Hematopoietic multipotent progenitor cell treated with erythropoietin and hydrocortisone succinate and interleukin-3 and kit ligand, for 8 days (in vitro differentiated cells): ENCODE data around the gene SSR3.
"Not testable (repeated sequence)": the region's sequence is repeated elsewhere in the genome, so short reads cannot be mapped to it uniquely, and the experiment has no call there.

ENCODE experiments used
- DNase-seq: peaks from one replicate; pipeline ENCODE4 v3.0.0-alpha.2; 2015

Gene SSR3

DNA sequence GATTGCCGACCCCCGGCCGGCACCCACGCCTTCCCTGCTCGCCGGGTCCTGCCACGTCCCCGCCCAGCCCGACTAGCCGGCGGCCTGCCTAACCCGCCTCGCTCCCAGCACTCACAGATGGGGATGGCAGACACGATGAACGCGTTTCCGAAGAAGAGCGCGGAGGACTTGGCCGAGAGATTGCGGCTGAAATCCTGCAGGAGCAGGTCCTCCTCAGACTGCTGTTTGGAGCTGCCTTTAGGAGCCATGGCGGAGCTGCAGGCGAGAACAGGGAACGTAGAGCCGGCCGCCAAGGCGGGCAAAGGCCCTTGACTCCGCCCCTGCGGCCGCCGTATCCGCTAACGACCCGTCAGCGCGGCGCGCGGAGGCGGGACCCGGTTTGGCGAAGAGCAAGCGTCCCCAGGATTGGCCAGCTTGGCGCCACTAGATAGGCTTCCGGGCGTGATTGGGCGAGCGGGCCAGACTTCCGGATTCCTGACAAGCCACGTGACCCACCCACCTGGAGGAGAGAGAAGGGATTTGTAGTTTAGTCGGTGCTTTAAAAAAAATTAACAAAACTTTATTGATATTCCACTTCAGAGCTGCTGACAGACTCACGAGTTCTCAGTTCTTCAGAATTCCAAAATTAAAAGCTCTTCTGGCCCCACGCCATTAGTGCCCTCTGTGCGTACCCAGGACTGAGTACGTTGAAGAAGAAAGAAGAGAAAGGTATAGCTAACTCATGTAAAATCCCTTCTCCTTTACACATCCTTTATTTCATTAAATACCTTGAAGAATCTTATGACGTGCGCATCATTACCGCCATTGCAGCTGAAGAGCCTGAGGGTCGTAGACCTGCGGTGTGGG, at the start of gene SSR3:
Gene SSR3 (minus strand): TSS at position 276 of the 846 bp plus-strand sequence. CDS start 28 bp downstream, at position 248.
- peak; percentile 99 for DNase-seq

GRCh38 chr3:156604064-156604641, 49.2 kb upstream of the SSR3 start:
- DNase-seq = no peak

DNA sequence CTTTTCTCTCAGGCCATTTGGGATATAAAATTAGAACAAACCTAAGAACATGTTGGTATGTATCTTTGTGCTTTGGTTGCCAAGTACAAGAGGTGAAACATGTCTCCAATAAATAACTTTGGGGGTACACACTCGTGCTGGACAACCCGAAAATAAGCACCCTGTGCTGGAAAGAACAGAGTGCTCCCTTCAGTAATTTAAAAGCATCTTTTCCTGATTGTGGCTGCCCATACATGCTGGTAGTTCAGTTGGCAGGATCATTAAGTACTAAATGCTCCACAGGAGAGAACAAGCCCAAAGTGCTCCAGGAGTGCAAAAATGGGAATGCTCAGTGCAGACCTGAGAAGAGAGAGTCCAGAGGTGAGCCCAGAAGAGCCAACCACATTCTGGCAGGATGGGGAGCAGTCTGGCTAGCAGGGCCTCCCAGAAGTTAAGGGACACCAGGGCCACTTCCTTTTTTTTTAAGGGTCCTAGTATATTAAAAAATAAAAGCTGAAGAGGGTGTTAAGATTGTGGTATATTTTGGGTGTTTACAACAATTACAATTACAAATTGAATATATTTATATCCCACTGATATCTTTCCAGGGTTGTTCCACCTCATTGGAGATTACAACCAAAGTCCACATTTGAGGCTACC, 48.6 kb upstream of the SSR3 start:
- no peak for DNase-seq

DNA sequence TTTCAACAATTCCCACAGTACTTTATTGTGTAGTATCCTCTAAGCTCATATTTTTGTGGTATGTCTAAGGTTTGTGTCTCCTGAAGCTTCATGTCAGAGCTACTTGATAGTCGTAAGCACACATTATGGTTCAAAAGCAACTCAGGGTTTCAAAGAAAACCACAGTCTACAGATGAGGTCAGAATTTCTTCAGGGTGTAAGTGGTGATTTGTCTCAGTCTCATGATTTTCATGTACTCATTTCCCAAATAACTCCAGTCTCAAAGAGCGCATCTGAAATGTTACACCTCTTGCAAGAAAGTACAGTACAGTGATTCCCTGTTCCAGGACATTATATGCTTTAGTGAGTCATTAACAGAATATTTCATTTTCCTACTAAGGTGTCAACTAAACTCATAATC, 47.5 kb upstream of the SSR3 start:
- DNase-seq = no peak

GRCh38 chr3:156601497-156601896, 46.6 kb upstream of the SSR3 start:
- no peak for DNase-seq

DNA sequence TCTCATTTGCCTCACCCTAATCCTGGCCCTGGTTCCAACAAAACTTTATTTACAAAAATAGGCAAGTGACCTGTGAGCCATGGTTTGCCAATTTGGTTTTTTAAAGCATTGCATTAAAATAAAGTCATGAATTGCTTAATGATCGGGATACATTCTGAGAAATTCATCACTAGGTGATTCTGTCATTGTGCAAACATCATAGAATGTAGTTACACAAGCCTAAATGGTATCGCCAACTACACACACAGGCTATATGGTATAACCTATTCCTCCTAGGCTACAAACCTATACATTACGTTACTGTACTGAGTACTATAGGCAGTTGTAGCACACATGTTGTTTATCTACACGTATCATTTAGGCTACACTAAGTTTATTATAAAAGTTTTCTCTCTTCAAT, 45.9 kb upstream of the SSR3 start:
- DNase-seq = no peak

- DNase-seq = no peak
Measured at GRCh38 chr3:156599089-156599874, 44.4 kb upstream of the SSR3 start.

DNA sequence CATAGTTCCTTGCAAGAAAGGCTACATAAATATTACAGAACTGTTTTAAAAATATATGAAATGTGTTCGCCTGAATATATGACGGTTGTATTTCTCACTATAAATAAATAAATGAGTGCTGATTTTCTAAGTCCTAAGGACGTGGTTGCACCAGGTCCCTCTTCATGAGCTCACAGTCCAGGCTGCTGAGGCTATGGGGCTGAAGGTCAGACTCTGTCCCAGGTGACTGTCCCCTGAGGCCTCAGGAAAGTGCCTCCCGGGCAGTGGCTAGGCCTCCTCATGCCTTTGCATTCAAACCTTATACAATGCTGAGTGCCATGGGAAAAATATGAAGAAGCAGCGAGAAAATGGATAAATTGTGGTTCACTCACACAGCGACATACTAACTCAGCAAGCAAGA, 43.5 kb upstream of the SSR3 start:
- no peak for DNase-seq

DNA sequence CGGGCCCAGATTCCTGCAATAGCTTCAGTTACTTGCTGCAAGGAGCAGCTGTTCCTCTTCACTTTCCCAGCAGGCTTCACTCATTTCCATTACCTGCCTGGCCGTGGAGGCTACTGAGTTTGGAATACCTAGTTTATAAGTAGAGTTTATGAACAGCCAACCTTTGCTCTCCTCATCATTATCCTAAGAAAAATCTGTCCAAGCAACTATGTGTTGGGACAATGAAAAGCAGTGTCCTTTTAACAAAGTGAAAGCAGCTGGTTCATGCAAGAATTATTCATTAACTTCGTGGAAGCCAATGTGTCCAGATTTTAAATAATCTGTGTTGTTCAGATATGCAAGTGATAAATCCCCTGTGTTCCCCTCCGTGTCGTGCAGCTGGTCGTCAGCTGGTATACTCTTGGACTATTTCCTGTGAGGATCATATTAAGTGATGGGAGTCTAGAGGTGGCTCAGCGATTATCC, 39.3 kb upstream of the SSR3 start:
- no peak for DNase-seq

- DNase-seq = no peak
Measured at GRCh38 chr3:156593814-156594213, 38.9 kb upstream of the SSR3 start.

DNA sequence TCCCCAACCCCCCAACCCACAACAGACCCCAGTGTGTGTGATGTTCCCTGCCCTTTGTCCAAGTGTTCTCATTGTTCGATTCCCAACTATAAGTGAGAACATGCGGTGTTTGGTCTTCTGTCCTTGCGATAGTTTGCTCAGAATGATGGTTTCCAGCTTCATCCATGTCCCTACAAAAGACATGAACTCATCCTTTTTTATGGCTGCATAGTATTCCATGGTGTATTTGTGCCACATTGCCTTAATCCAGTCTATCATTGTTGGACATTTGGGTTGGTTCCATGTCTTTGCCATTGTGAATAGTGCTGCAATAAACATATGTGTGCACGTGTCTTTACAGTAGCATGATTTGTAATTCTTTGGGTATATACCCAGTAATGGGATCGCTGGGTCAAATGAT, 34.9 kb upstream of the SSR3 start:
- not testable (repeated sequence) for DNase-seq

GRCh38 chr3:156587760-156588069, 32.8 kb upstream of the SSR3 start:
- DNase-seq = no peak

- DNase-seq = no peak
Measured at GRCh38 chr3:156586905-156587759, 32.2 kb upstream of the SSR3 start.

DNA sequence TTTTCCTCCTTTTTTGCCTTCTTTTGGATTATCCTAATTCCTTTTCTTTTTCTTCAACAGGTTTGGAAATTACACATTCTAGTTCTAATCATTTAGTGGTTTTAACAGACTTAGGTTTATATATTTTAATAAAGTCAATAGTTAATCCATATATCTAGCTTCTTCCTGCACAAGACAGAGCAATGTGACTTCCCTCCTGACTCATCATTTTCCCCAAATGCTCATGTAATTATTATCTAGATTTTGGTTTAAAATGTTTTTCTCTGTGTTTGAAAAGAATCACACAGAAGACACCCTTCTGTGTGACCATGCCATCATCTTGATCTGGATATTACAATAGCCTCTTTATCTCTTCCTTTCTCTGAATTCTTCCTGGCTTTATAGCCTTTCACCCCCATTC, 28.6 kb upstream of the SSR3 start:
- DNase-seq = no peak

DNA sequence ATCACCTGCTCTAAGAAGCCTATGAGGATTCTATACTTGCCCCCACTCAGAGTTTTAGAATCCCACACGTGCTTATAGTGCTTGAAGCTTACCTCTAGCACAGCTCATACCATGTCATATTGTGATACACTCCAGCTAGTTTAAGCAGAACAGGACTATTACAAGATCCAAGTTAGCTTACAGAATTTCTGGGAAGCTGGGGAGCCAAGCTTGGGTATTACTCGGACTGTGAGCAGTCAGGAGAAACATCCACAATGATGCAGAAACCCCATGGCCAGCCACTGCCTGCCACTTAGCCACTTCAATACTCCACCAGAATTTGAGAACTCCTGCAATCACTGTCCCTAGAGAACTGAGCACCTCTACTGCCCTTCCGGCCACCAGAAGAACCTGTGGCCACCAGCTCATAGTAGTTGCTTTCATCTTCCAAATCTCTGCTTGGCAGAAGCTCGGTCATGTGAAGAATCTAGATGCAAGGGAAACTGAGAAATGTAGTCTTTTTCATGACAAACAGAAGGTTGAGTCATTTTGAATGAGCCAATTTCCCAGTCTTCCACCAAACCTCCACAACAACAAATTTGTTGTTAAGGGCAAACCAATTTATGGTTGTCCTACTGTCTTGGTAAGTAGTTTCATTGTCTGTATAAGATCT, 27.7 kb upstream of the SSR3 start:
- DNase-seq = no peak

- DNase-seq = no peak
Measured at GRCh38 chr3:156581954-156582353, 27.0 kb upstream of the SSR3 start.

DNA sequence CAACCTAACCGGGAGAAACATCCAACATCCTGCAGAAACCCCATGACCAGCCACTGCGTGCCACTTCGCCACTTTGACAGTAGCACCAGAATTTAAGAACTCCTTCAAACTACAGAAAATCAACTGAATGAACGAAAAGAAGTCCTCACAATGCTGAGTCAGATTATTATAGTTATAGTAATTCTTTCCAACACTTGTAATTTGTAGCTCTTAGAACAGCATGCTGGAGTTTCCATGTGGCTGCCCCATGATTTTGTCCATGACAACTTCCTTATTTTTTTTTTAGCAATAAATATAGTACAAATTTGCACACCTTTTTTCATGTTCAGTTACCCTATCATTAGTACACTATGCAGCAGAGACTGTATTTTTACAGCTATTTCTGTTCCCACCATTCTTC, 26.1 kb upstream of the SSR3 start:
- DNase-seq = no peak

DNA sequence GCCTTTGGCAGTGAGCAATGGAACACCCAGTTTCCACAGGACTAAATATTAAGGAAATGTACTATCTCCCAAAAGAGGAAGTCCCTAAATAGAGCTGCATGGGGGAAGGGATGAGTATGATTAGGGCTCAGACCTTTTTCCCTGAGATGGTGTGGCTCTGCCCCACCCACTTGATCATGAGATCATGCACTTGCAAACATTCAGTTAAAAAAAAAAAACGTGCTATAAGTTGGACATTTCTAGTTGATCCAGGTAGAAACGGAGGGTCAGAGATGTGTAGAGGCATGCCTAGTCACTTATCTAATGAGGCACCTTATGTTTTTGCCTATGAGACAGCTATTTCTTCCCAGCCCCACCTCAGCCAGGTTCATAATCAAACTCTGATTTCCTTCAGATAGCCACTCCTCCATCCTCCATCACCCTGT, 24.5 kb upstream of the SSR3 start:
- DNase-seq = peak; percentile 71

- DNase-seq = peak; percentile 20
Measured at GRCh38 chr3:156577736-156578135, 22.8 kb upstream of the SSR3 start.

GRCh38 chr3:156576651-156577348, 21.9 kb upstream of the SSR3 start:
- DNase-seq = no peak

DNA sequence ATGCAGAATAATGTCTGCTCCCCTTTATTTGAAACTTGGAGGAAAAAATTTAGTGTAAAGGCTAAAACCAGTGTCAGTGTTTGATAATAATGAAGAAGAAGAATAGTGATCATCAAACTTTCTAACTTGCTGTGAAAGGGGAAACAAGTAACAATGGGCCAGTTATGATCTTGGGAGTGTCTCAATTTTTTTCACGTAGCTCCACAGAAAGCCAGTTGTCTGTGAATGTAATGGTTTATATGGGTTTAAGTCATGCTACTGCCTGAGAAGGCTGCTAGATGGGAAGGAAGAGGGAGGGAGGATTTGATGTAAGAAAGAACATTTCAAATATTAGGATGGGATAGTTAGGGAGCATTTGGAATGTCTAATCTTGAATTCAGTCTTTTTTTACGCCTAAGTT, 21.1 kb upstream of the SSR3 start:
- DNase-seq = no peak
